ENCODE data around the gene GPAM. TPM values are rescaled to one million over a fixed set of nuclear protein-coding genes. Genes with fewer than 3 reads are reported as not detected.

The GPAM gene
- total RNA-seq, 1 experiment from 2014 or later: 16.0 TPM

DNA sequence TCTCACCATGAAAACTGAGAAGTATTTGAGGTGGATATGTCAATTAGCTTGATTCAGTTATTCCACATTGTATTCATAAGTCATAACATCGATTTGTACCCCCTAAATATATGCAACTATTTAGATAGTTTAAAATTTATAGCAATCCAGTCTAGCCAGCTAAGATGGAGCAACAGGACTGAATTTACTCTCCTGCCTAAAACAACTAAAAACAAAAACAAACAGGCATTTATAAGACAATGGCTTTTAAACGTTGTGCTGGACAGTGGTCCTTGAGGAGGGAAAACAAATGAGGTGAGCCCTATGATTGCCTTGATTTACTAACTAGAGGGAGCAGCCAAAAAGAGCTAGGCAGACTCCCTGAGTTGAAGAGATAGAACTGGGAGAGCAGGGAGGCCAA lies 814 bp upstream of the GPAM start:
- TF ChIP-seq, protein P1, sequence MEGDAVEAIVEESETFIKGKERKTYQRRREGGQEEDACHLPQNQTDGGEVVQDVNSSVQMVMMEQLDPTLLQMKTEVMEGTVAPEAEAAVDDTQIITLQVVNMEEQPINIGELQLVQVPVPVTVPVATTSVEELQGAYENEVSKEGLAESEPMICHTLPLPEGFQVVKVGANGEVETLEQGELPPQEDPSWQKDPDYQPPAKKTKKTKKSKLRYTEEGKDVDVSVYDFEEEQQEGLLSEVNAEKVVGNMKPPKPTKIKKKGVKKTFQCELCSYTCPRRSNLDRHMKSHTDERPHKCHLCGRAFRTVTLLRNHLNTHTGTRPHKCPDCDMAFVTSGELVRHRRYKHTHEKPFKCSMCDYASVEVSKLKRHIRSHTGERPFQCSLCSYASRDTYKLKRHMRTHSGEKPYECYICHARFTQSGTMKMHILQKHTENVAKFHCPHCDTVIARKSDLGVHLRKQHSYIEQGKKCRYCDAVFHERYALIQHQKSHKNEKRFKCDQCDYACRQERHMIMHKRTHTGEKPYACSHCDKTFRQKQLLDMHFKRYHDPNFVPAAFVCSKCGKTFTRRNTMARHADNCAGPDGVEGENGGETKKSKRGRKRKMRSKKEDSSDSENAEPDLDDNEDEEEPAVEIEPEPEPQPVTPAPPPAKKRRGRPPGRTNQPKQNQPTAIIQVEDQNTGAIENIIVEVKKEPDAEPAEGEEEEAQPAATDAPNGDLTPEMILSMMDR (conservative IDR thresholded peaks at IDR 0.05): no peak
- H3K9me3 ChIP-seq (ENCODE audit: control insufficient read depth, low read depth, low read length): no peaks in the 10 kb centered on the region
- no peak overlapping the region for H3K4ac ChIP-seq (ENCODE audit: low read depth, low read length)
- no peaks in the 10 kb centered on the region for H3K27me3 ChIP-seq (ENCODE audit: insufficient read depth, low read length)
- peaks cover 0 to 10% (median 6%) of the 10 kb centered on the region in 3 experiments; a peak in 5 of 7 replicates for H3K36me3 Mint-ChIP-seq (ENCODE audit: insufficient read depth in 1 of 3, low read depth in 3 of 3)
- no peak overlapping the region for H2BK20ac ChIP-seq (ENCODE audit: low read depth, low read length, poor library complexity, severe bottlenecking)
- H3K27ac Mint-ChIP-seq: no peak overlapping the region
- no peaks in the 10 kb centered on the region for H3K79me2 ChIP-seq (ENCODE audit: insufficient read depth, low read length)
- H2BK120ac ChIP-seq (ENCODE audit: low read depth, low read length, poor library complexity, severe bottlenecking): no peak overlapping the region
- H2BK15ac ChIP-seq (ENCODE audit: low read depth, low read length): no peak overlapping the region
- no peak for DNase-seq
- no peak overlapping the region for H3K18ac ChIP-seq (ENCODE audit: insufficient read length, low read depth, low read length)
- H3K27ac ChIP-seq (ENCODE audit: insufficient read length, low read depth, low read length): no peak overlapping the region
- H3K56ac ChIP-seq (ENCODE audit: insufficient read length, low read depth, low read length): no peak overlapping the region
- H3K4me3 Mint-ChIP-seq: peak overlapping the region; percentile 88 to 94
- 0 out of 2 replicates have a peak, but pooled peaks cover 2% of the 10 kb centered on the region for H3K27me3 Mint-ChIP-seq (ENCODE audit: low read depth)
- peaks cover 3% of the 10 kb centered on the region for H3K23me2 ChIP-seq (ENCODE audit: insufficient read length, low read depth, low read length, poor library complexity, severe bottlenecking)
- no peak overlapping the region for H2AK5ac ChIP-seq (ENCODE audit: insufficient read length, low read length)
- no peak overlapping the region for H2BK5ac ChIP-seq (ENCODE audit: insufficient read length, low read length)
- H4K5ac ChIP-seq (ENCODE audit: insufficient read length, low read depth, low read length): no peak overlapping the region
- no peak overlapping the region for H2AFZ ChIP-seq (ENCODE audit: low read length)
- no peak overlapping the region for H3T11ph ChIP-seq (ENCODE audit: low read length)
- peak overlapping the region; percentile 80 for H3K4me2 ChIP-seq (ENCODE audit: insufficient read depth, insufficient read length, low read length)
- H3K4me1 ChIP-seq (ENCODE audit: insufficient read depth, low read length): no peaks in the 10 kb centered on the region
- no peak overlapping the region for H3K23ac ChIP-seq (ENCODE audit: insufficient read length, low read depth, low read length)
- H3K9me3 Mint-ChIP-seq: peaks cover 11% of the 10 kb centered on the region in 2 experiments
- H4K20me1 ChIP-seq (ENCODE audit: control insufficient read depth, insufficient read depth, insufficient read length): no peaks in the 10 kb centered on the region
- no peak overlapping the region for H3K14ac ChIP-seq (ENCODE audit: insufficient read depth, low read length)
- H3K4me1 Mint-ChIP-seq: peaks cover 13% of the 10 kb centered on the region in 2 experiments
- no CpG with 5 or more reads among the region's 2 CpGs for WGBS (ENCODE audit: extremely low coverage, insufficient read length, low lambda C conversion rate)
- no peak overlapping the region for H4K91ac ChIP-seq (ENCODE audit: insufficient read length, low read depth, low read length)
- no peak overlapping the region for H2BK12ac ChIP-seq (ENCODE audit: insufficient read length, low read depth, low read length)
- H3K9ac ChIP-seq (ENCODE audit: extremely low read depth, insufficient read length, low read length): no peak overlapping the region
- H4K8ac ChIP-seq (replicated peaks; ENCODE audit: insufficient read length, low read depth, low read length): no peak overlapping the region
- no peaks in the 10 kb centered on the region for H3K79me1 ChIP-seq (ENCODE audit: insufficient read depth, low read depth, low read length, poor library complexity, severe bottlenecking)

Measured in H9 (cell line).